ENCODE measurements around the gene GLOD5.

Gene GLOD5

DNA sequence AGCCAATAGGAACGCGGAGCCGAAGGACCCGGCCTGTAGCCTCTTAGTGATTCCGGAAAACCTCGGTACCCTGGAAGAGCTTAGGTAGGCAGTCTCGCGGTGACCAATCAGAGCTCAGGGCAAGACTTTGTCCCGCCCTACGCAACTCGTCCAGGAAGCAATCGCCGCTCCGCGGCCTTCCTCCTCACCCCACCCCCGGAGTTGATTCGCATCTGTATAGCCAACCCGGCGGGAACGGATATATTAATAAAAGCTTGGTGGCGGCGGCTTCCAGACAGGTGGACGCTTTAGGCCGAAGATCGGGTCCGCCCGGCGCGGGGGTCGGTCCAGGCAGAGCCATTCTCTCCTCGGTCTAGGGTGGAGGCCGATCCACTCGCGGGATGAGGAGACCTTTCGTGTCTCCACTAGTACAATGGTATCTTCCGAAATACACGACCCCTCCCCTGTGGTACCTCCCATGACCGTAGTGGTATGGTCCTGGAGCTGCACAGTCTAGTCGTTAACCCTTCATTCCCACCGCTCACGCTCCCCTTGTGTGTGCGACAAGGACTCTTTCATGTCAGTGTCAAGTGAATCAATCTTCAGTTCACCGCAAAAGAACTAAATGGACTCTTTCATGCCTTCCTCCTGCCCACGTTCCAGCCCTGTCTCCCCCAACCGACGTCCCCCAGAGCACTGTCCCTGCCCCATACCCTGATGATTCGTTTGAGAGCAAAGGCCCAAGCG, 24.2 kb upstream of the GLOD5 start:
- no peaks in the 10 kb centered on the region for H3K27me3 Mint-ChIP-seq

DNA sequence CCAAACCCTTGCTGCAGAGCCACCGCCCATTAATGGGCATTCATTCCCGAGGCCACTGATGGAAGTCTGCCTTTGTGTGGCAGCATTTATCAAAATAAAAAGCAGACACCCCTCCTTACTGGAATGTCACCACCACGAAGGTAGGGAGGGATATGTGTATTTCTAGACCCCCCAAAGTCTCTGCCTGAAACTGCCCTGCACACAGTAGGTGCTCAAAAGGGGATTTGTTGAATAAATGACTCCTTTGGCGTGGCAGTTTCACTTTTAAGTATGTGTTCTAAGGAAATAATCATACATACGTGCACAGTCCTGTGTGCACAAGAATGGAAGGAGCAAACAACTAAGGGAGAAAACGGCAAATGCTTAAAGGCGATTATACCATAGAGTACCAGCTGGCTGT, 23.6 kb upstream of the GLOD5 start:
- no peak for ATAC-seq (ENCODE audit: low read depth)
- H3K27me3 Mint-ChIP-seq: no peaks in the 10 kb centered on the region
- peaks cover 11% of the 10 kb centered on the region for H3K4me1 Mint-ChIP-seq
- peak overlapping the region; percentile 91 for H3K27ac Mint-ChIP-seq
- no peaks in the 10 kb centered on the region for H3K9me3 Mint-ChIP-seq
- peak overlapping the region; percentile 89 for H3K4me3 Mint-ChIP-seq
- DNase-seq (ENCODE audit: low spot score in 2 of 2): no peak
- no peaks in the 10 kb centered on the region for H3K36me3 Mint-ChIP-seq

More for the DNA sequence above, 24.2 kb upstream of the GLOD5 start:
- DNase-seq (ENCODE audit: low spot score in 2 of 2) (peak; percentile 67 to 80), ATAC-seq (ENCODE audit: low read depth) (peak; percentile 95)
- H3K27ac Mint-ChIP-seq: peak overlapping the region; percentile 91
- peak overlapping the region; percentile 89 for H3K4me3 Mint-ChIP-seq
- H3K9me3 Mint-ChIP-seq: no peaks in the 10 kb centered on the region
- peaks cover 11% of the 10 kb centered on the region for H3K4me1 Mint-ChIP-seq
- no peaks in the 10 kb centered on the region for H3K36me3 Mint-ChIP-seq

DNA sequence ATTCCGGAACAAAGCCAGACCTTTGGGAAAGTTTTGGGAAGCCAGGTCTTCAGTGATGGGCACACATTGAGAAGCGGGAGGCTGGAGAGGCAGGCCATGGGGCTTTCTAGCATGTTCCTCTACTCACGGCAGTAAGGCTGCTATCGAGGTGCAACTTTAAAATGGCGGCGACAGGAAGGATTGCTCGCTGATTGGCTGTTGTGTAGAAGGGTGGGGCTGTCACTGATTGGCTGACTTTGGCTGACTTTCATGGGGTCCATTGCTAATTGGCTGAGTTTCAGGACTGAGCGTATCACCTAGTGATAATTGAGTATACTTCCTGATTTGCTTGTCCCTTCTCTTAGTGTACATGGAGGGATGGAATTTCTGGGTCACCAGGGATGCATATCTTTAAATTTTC, 19.7 kb upstream of the GLOD5 start:
- Mint-ChIP-seq H3K4me3 (no peak overlapping the region), H3K27ac (no peak overlapping the region), H3K9me3 (no peaks in the 10 kb centered on the region), H3K36me3 (no peaks in the 10 kb centered on the region), H3K27me3 (peaks cover 2% of the 10 kb centered on the region), H3K4me1 (peaks cover 7% of the 10 kb centered on the region)
- ATAC-seq (ENCODE audit: low read depth): no peak
- DNase-seq (ENCODE audit: low spot score in 2 of 2): no peak

DNA sequence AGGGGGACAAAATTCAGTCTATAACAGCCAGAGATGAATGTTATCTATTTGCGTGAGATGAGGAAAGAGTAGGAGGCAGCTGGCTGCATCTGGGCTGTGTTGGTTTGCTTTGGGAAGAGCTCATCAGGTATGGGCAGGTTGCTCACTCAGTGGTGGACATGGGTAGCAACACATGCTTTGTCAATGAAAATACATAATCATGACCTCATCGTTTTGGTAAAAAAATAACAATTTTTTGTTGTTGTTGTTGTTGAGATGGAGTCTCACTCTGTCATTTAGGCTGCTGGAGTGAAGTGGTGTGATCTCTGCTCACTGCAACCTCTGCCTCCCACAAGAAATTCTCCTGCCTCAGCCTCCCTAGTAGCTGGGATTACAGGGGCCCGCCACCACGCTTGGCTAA, 16.3 kb upstream of the GLOD5 start:
- no peak overlapping the region for H3K4me3 Mint-ChIP-seq
- no peaks in the 10 kb centered on the region for H3K4me1 Mint-ChIP-seq

DNA sequence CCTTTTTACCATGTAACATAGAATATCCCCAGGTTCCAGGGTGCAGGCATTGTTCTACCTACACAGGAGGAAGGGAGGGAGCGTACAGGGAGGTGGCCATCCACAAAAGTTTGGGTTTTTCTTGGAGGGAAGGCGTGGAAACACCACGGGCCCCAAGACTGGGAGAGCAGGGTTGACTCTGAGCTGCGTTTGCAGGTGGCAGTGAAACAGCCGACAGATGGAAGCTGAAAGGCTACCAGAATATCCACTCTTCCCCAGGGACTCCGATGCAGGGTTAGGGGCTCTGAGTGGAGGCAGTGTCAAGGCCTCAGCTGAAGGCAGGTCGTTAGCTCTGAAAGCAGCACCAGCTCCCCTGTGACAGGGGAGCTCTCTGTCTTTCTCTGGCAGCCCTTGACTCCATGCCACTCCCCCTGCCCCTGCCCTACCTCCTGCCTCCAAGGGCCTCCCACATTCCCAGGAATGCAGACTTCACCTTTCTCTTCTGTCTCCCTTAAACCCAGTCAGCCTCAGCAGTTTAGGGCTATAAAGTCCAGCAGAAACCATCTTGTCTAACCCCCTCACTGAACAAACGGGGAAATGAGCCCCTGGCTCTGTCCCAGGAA, 14.0 kb upstream of the GLOD5 start:
- H3K36me3 Mint-ChIP-seq: no peaks in the 10 kb centered on the region
- ATAC-seq (ENCODE audit: low read depth) (no peak), DNase-seq (ENCODE audit: low spot score in 2 of 2) (no peak)
- H3K4me1 Mint-ChIP-seq: no peaks in the 10 kb centered on the region
- H3K4me3 Mint-ChIP-seq: no peak overlapping the region
- H3K27ac Mint-ChIP-seq: no peak overlapping the region
- H3K9me3 Mint-ChIP-seq: no peaks in the 10 kb centered on the region
- H3K27me3 Mint-ChIP-seq: peaks cover 2% of the 10 kb centered on the region

More for the DNA sequence above, 16.3 kb upstream of the GLOD5 start:
- Mint-ChIP-seq H3K36me3 (no peaks in the 10 kb centered on the region), H3K27me3 (peaks cover 2% of the 10 kb centered on the region), H3K27ac (no peak overlapping the region), H3K9me3 (no peaks in the 10 kb centered on the region)
- no peak for DNase-seq (ENCODE audit: low spot score in 2 of 2)
- ATAC-seq (ENCODE audit: low read depth): no peak

DNA sequence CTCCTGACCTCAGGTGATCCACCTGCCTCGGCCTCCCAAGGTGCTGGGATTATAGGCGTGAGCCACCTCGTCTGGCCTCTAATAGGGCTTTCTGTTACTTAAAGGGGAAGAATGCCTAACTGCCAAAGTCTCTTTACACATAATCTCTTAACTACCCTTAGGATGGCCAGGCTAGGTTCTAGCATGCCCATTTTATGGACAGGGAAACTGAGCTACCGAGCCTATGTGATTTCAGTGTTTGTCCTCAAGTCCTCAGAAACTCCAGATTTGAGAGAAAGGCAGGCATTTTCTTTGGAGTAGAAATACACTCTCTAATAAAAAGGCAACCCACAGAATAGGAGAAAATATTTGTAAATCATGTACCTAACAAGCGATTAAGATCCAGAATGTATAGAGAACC, 12.4 kb upstream of the GLOD5 start:
- no peaks in the 10 kb centered on the region for H3K36me3 Mint-ChIP-seq
- no peak overlapping the region for H3K4me3 Mint-ChIP-seq
- peaks cover 2% of the 10 kb centered on the region for H3K27me3 Mint-ChIP-seq
- no peaks in the 10 kb centered on the region for H3K4me1 Mint-ChIP-seq
- H3K27ac Mint-ChIP-seq: no peak overlapping the region
- ATAC-seq (ENCODE audit: low read depth) (no peak), DNase-seq (ENCODE audit: low spot score in 2 of 2) (no peak)
- H3K9me3 Mint-ChIP-seq: no peaks in the 10 kb centered on the region

DNA sequence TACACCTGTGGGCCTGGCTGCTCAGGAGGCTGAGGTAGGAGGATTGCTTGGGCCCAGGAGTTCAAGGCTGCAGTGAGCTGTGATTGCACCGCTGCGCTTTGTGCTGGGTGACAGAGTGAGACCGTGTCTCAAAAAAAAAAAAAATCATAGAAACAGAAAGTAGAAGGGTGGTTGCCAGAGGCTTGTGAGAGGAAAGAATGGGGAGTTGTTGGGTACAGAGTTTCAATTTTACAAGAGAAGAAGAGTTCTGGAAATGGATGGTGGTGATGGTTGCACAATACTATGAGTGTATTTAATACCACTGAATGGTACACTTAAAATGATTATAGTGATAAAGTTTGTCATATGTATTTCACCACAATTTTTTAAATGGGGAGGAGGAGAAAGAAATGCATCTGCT, 10.2 kb upstream of the GLOD5 start:
- no peaks in the 10 kb centered on the region for H3K4me1 Mint-ChIP-seq

DNA sequence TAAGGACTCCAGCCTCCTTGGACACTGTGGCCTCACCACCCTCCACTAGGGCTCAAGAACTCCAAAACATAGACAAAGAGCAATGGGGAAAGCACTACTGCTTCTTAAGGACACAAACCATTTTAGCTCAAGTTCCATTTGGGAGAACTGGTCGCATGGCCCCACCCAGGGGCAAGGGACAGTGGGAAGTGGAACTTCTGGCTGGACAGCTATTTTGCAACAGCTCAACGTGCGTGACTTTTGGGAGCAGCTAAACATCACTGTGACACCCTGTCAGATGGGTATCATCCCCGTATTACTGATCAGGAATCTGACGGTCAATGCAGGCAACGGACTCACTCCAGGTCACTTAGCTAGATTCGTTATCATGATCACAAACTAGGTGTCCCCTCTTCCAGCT, 9.0 kb upstream of the GLOD5 start:
- no peak overlapping the region for H3K4me3 Mint-ChIP-seq

More for the DNA sequence above, 10.2 kb upstream of the GLOD5 start:
- no peaks in the 10 kb centered on the region for H3K9me3 Mint-ChIP-seq
- peaks cover 3% of the 10 kb centered on the region for H3K27me3 Mint-ChIP-seq
- DNase-seq (ENCODE audit: low spot score in 2 of 2) (no peak), ATAC-seq (ENCODE audit: low read depth) (no peak)
- H3K36me3 Mint-ChIP-seq: no peaks in the 10 kb centered on the region
- no peak overlapping the region for H3K27ac Mint-ChIP-seq
- H3K4me3 Mint-ChIP-seq: no peak overlapping the region

DNA sequence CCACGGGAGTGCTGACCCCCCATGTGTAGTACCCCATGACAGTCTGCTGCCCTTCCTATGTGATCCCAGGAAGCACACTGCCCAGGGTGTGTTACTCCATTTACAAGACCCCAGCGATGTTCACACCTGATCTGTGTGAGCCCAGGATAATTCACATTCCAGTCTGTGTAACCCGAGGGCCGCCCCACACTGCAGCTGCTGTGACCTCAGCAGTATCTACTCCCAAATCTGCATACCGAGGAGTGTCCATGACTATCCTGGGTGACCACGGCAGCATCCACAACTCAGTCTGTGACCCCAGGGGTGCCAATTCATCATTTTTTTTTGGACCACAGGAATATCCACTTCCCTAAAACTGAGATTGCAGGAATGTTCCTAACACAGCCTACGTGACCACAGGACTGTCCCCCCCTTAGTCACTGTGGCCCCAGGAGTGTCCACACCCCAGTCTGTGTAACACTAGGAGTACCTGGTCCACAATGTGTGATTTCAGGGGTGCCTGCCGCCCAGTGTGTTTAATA, 7.8 kb upstream of the GLOD5 start:
- H3K36me3 Mint-ChIP-seq: no peaks in the 10 kb centered on the region
- no peaks in the 10 kb centered on the region for H3K4me1 Mint-ChIP-seq
- ATAC-seq (ENCODE audit: low read depth): no peak
- no peak overlapping the region for H3K27ac Mint-ChIP-seq
- no peak for DNase-seq (ENCODE audit: low spot score in 2 of 2)
- no peak overlapping the region for H3K4me3 Mint-ChIP-seq
- peaks cover 3% of the 10 kb centered on the region for H3K27me3 Mint-ChIP-seq
- no peaks in the 10 kb centered on the region for H3K9me3 Mint-ChIP-seq

More for the DNA sequence above, 9.0 kb upstream of the GLOD5 start:
- no peak for DNase-seq (ENCODE audit: low spot score in 2 of 2)
- no peaks in the 10 kb centered on the region for H3K4me1 Mint-ChIP-seq
- H3K9me3 Mint-ChIP-seq: no peaks in the 10 kb centered on the region
- no peak overlapping the region for H3K27ac Mint-ChIP-seq
- H3K27me3 Mint-ChIP-seq: peaks cover 3% of the 10 kb centered on the region
- no peaks in the 10 kb centered on the region for H3K36me3 Mint-ChIP-seq
- no peak for ATAC-seq (ENCODE audit: low read depth)

DNA sequence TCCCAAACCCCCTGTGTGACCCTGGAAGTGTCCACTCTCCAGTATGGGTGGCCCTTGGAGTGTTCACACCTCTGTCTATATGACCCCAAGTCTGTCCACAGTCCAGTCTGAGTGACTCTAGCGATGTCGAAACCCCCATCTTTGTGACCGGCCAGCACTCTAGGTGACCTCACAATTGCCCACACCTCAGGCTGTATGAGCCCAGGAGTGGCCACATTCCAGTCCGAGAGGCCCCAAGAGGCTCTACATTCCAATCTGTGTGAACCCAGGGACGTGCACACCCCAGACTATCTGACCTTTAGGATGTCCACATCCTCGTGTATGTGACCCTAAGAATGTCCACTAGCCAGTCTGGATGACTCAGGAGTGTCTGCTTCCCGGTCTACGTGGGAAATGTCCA, 7.3 kb upstream of the GLOD5 start:
- ATAC-seq (ENCODE audit: low read depth) (no peak), DNase-seq (ENCODE audit: low spot score in 2 of 2) (no peak)
- Mint-ChIP-seq H3K27me3 (peaks cover 3% of the 10 kb centered on the region), H3K36me3 (no peaks in the 10 kb centered on the region), H3K4me3 (no peak overlapping the region), H3K4me1 (no peaks in the 10 kb centered on the region), H3K9me3 (no peaks in the 10 kb centered on the region), H3K27ac (no peak overlapping the region)

DNA sequence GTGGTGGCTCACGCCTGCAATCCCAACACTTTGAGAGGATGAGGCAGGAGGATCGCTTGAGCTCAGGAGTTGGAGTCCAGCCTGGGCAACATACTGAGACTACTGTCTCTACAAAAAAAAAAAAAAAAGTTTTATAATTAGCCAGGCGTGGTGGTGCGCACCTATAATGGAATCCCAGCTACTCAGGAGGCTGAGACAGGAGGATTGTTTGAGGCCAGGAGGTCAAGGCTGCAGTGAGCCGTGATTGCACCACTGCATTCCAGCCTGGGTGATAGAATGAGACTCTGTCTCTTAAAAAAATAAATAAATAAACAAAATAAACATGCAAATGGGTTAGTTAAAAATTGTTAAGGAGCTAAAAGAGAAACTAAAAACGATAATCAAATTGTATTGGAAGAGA, 7.7 kb downstream of the GLOD5 start:
- Mint-ChIP-seq H3K4me3 (no peak overlapping the region), H3K4me1 (no peaks in the 10 kb centered on the region), H3K27me3 (no peaks in the 10 kb centered on the region), H3K36me3 (no peaks in the 10 kb centered on the region), H3K27ac (no peak overlapping the region), H3K9me3 (no peaks in the 10 kb centered on the region)
- DNase-seq (ENCODE audit: low spot score in 2 of 2) (no peak), ATAC-seq (ENCODE audit: low read depth) (no peak)

DNA sequence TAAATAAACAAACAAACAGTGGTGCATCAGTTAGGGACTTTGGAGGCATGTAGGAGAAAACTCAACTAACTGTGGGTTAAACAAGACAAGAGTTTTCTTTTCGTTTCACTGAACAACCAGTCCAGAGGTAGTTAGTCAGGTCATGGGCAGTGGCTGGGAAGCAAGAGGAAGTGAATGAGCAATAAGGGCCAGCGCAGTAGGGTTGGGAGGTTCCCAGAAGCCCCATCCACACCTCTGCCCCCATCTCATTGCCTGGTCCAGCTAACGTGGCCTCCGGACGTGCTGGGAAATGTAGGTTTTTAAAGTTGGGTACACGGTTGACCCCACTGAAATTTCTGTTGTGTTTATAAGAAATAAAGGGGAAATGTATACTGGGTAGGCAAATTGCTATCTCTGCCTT, 8.7 kb downstream of the GLOD5 start:
- H3K9me3 Mint-ChIP-seq: no peaks in the 10 kb centered on the region
- ATAC-seq (ENCODE audit: low read depth) (no peak), DNase-seq (ENCODE audit: low spot score in 2 of 2) (no peak)
- H3K4me1 Mint-ChIP-seq: no peaks in the 10 kb centered on the region
- no peaks in the 10 kb centered on the region for H3K36me3 Mint-ChIP-seq
- peaks cover 4% of the 10 kb centered on the region for H3K27me3 Mint-ChIP-seq
- H3K27ac Mint-ChIP-seq: no peak overlapping the region
- no peak overlapping the region for H3K4me3 Mint-ChIP-seq

DNA sequence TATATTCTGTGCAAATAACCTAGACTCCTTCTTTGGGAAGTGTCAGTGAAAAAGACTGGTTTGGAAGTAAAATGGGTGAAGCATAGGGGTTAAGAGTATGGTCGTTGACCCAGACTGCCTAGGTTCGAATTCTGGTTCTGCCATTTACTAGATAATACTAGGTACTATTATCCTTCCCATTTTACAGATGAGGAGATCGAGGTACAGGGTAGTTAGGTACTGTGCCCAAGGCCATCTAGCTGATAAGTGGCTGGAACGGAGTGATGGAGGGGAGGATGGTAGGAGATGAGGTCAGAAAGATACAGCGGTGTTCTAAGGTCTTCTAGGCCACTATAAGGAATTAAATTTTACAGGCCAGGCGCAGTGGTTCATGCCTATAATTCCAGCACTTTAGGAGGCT, 11.1 kb downstream of the GLOD5 start:
- no peaks in the 10 kb centered on the region for H3K36me3 Mint-ChIP-seq
- no peaks in the 10 kb centered on the region for H3K9me3 Mint-ChIP-seq
- H3K4me1 Mint-ChIP-seq: no peaks in the 10 kb centered on the region
- H3K4me3 Mint-ChIP-seq: no peak overlapping the region
- peaks cover 10% of the 10 kb centered on the region for H3K27me3 Mint-ChIP-seq
- no peak overlapping the region for H3K27ac Mint-ChIP-seq
- DNase-seq (ENCODE audit: low spot score in 2 of 2) (no peak), ATAC-seq (ENCODE audit: low read depth) (no peak)

DNA sequence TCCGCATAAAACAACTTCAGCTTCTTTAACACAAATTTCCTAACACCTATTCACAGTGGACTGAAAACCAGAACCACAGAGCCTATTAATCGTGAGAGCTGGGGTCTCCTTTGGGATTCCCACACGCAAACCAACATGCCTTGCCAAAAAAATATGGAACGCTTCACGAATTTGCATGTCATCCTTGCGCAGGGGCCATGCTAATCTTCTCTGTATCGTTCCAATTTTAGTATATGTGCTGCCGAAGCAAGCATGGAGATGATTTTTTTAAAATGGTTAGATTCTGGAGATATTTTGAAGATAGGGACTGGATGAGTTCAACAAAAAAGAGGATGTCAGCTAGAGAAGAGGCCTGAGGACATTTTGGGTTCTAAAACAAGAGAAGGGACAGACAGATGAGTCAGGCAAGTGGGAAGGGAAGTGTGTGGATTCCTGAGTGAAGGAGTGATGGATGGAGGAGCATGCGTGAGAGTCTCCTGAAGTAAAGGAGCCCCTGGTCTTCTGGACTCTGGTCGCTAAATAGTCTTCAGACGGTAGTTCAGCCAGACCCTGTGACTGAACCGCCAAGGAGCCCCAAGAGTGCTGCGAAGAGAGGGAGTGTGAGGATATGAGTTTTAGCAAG, 15.4 kb downstream of the GLOD5 start:
- no peak overlapping the region for H3K27ac Mint-ChIP-seq
- no peaks in the 10 kb centered on the region for H3K9me3 Mint-ChIP-seq
- DNase-seq (ENCODE audit: low spot score in 2 of 2) (no peak), ATAC-seq (ENCODE audit: low read depth) (no peak)
- H3K36me3 Mint-ChIP-seq: no peaks in the 10 kb centered on the region
- peaks cover 10% of the 10 kb centered on the region for H3K27me3 Mint-ChIP-seq
- H3K4me3 Mint-ChIP-seq: no peak overlapping the region
- H3K4me1 Mint-ChIP-seq: no peaks in the 10 kb centered on the region

All from memory B cell (primary cell).